Cardiac fibroblast (primary cell): ENCODE results near the gene TMEFF2.

Experiments used
- DNase-seq, 2 donors: peaks; one replicate each; pipeline versions ENCODE4 v3.0.0 to v3.0.0-alpha.2; 2010; ENCODE audit warnings: low read depth in 2 of 2
- H3K4me3 ChIP-seq, 2 donors: replicated peaks in 1 of 2; 1 replicate in 1 of 2; 2 replicates in 1 of 2; pipeline ENCODE4 v1.5.1; 2011; ENCODE audit warnings: low read depth in 2 of 2, low read length in 2 of 2, mild to moderate bottlenecking in 2 of 2, moderate library complexity in 1 of 2
- CTCF ChIP-seq: IDR thresholded peaks from one replicate; pipeline ENCODE4 v1.5.1; 2011; ENCODE audit warnings: low read depth, mild to moderate bottlenecking, low read length, inconsistent platforms

Gene TMEFF2

GRCh38 chr2:192194866-192195547 lies at the start of gene TMEFF2:
TMEFF2 (minus strand) TSS chr2:192194933; CDS start chr2:192194524, 409 bp downstream.
- H3K4me3 ChIP-seq = peak within 1 kb of the TSS; percentile 57 to 61
- TF ChIP-seq CTCF = peak; percentile 2
- DNase-seq = peak; percentile 64 to 70

GRCh38 chr2:192243488-192243887 lies 48.8 kb upstream of the TMEFF2 start:
- TF ChIP-seq CTCF = peak; percentile 19
- no peak overlapping the region for H3K4me3 ChIP-seq
- DNase-seq = peak in 1 of 2 donors; percentile 71

- no peak overlapping the region for H3K4me3 ChIP-seq
- DNase-seq = peak; percentile 46 to 71
- no peak for TF ChIP-seq CTCF
These were observed 41.4 kb upstream of the TMEFF2 start for GRCh38 chr2:192236136-192236535.

GRCh38 chr2:192230889-192231453 lies 36.2 kb upstream of the TMEFF2 start:
- DNase-seq = no peak
- H3K4me3 ChIP-seq = no peak overlapping the region
- no peak for TF ChIP-seq CTCF

GRCh38 chr2:192228685-192229084 lies 34.0 kb upstream of the TMEFF2 start:
- DNase-seq = no peak
- TF ChIP-seq CTCF = no peak
- no peak overlapping the region for H3K4me3 ChIP-seq

GRCh38 chr2:192218970-192219369 lies 24.2 kb upstream of the TMEFF2 start:
- no peak for DNase-seq
- TF ChIP-seq CTCF = no peak

More at GRCh38 chr2:192218970-192219369, 24.2 kb upstream of the TMEFF2 start:
- H3K4me3 ChIP-seq = no peak overlapping the region
